K562 (cell line): ENCODE results near the gene CRYBG1. TPM values are rescaled to one million over a fixed set of nuclear protein-coding genes. Genes with fewer than 3 reads are reported as not detected.

Source experiments
- ATAC-seq: fragments of 200-7000 bp; cut with Tn5 transposase; 3 replicates; pipeline ENCODE4 v1.9.1; 2020; ENCODE audit warnings: moderate library complexity
- BruUV-seq: library from RNA; stranded (reverse); fragments of 400-500 nt; replicated peaks from 2 replicates; lab custom pipeline; 2021; lab: Mats Ljungman, UMichigan
- CTCF ChIA-PET: fragments of 300-600 bp; formaldehyde crosslinking; extraction: SDS; loops from one replicate; lab custom pipeline; 2021; ENCODE audit warnings: low intra/inter-chr PET ratio; lab: Yijun Ruan, JAX
- POLR2A ChIA-PET: fragments of 300-600, 350-650 bp; sonication (Branson Sonifier 250); formaldehyde crosslinking; extraction: SDS; loops from one replicate; lab custom pipeline; 2021; ENCODE audit warnings: antibody characterized with exemption, inconsistent platforms; lab: Yijun Ruan, JAX
- DNase-seq, 4 experiments: peaks; one replicate each; pipeline versions ENCODE4 v3.0.0 to v3.0.0-alpha.2; 2011 to 2018; ENCODE audit warnings: low spot score in 3 of 4, mixed read lengths in 3 of 4; ENCODE audit errors: extremely low read depth in 1 of 4
- FAIRE-seq: peaks from 2 replicates; lab custom pipeline; 2011; peaks lifted over from hg19 to GRCh38; lab: Jason Lieb, UNC
- H2AFZ ChIP-seq: 2 replicates; pipeline ENCODE4 v1.6.0; 2011; ENCODE audit warnings: low read depth, low read length, control low read depth, inconsistent platforms
- H3K27ac ChIP-seq: fragments of 200-600 bp; 3 replicates; pipeline ENCODE4 v1.8.0; 2011; ENCODE audit warnings: low read depth, mild to moderate bottlenecking, control low read depth, inconsistent platforms, low read length, moderate library complexity, mixed read lengths; ENCODE audit errors: extremely low read depth
- H3K27me3 ChIP-seq, 2 experiments: fragments of 300-600 bp in 1 of 2; 2 replicates in 1 of 2; 3 replicates in 1 of 2; pipeline versions ENCODE4 v1.6.0 to v1.8.0; 2011; ENCODE audit warnings: inconsistent platforms in 2 of 2, low read length in 2 of 2, mild to moderate bottlenecking in 1 of 2, mixed read lengths in 1 of 2, moderate library complexity in 1 of 2; ENCODE audit not compliant: control insufficient read depth in 2 of 2, insufficient read depth in 2 of 2
- H3K36me3 ChIP-seq: fragments of 300-600 bp; 3 replicates; pipeline ENCODE4 v1.8.0; 2011; ENCODE audit warnings: mild to moderate bottlenecking, low read length, inconsistent platforms; ENCODE audit not compliant: control insufficient read depth, insufficient read depth
- H3K4me1 ChIP-seq, 2 experiments: fragments of 200-600 bp in 1 of 2; replicated peaks in 1 of 2; 2 replicates in 1 of 2; 3 replicates in 1 of 2; pipeline versions ENCODE4 v1.5.1 to v1.8.0; 2011; ENCODE audit warnings: inconsistent platforms in 2 of 2, low read length in 2 of 2, mild to moderate bottlenecking in 1 of 2, mixed read lengths in 1 of 2, moderate library complexity in 1 of 2; ENCODE audit not compliant: control insufficient read depth in 2 of 2, insufficient read depth in 2 of 2
- H3K4me2 ChIP-seq: 2 replicates; pipeline ENCODE4 v1.6.1; 2011; ENCODE audit warnings: low read length, control low read depth, inconsistent platforms, mixed read lengths; ENCODE audit not compliant: insufficient read depth
- H3K4me3 ChIP-seq: fragments of 200-600 bp; sonication (generic), shearing (Covaris generic); 2 replicates; pipeline ENCODE4 v1.5.1; 2016; ENCODE audit warnings: control low read depth, inconsistent platforms
- H3K79me2 ChIP-seq: fragments of 200-600 bp; 3 replicates; pipeline ENCODE4 v1.8.0; 2011; ENCODE audit warnings: low read length, inconsistent platforms; ENCODE audit not compliant: control insufficient read depth, insufficient read depth
- H3K9ac ChIP-seq, 2 experiments: 2 replicates each; pipeline versions ENCODE4 v1.6.0 to v1.6.1; 2011; ENCODE audit warnings: low read depth in 2 of 2, low read length in 2 of 2, control low read depth in 1 of 2, inconsistent platforms in 1 of 2, mild to moderate bottlenecking in 1 of 2, mixed read lengths in 1 of 2; ENCODE audit not compliant: insufficient read depth in 1 of 2
- H3K9me1 ChIP-seq: one replicate; pipeline ENCODE4 v1.6.0; 2011; ENCODE audit warnings: inconsistent platforms, mild to moderate bottlenecking, low read length, moderate library complexity; ENCODE audit not compliant: control insufficient read depth, insufficient read depth
- H3K9me3 ChIP-seq: replicated peaks from 2 replicates; pipeline ENCODE4 v1.5.1; 2011; ENCODE audit warnings: low read depth, low read length, inconsistent platforms; ENCODE audit not compliant: control insufficient read depth, insufficient read depth
- H4K20me1 ChIP-seq: replicated peaks from 2 replicates; pipeline ENCODE4 v1.6.1; 2011; ENCODE audit warnings: low read length, inconsistent platforms, mixed read lengths; ENCODE audit not compliant: control insufficient read depth, insufficient read depth
- ADNP ChIP-seq: fragments of 200-800 bp; sonication (Bioruptor generic); IDR thresholded peaks from 2 replicates; pipeline ENCODE4 v1.6.1; 2016; ENCODE audit warnings: missing genetic modification characterization, missing compliant biosample characterization
- ATF7 ChIP-seq: fragments of 450-650 bp; IDR thresholded peaks from 2 replicates; pipeline ENCODE4 v1.7.1; 2014; ENCODE audit warnings: mild to moderate bottlenecking, moderate library complexity
- BCOR ChIP-seq: fragments of 450-650 bp; IDR thresholded peaks from 2 replicates; pipeline ENCODE4 v1.6.1; 2016
- BDP1 ChIP-seq: IDR thresholded peaks from 3 replicates; pipeline ENCODE4 v1.6.1; 2011; ENCODE audit not compliant: insufficient read length, insufficient read depth
- GTF2E2 ChIP-seq: fragments of 200-800 bp; sonication (Bioruptor generic); IDR thresholded peaks from 2 replicates; pipeline ENCODE4 v1.6.1; 2016; ENCODE audit warnings: missing genetic modification characterization, missing compliant biosample characterization
- RBM25 ChIP-seq: fragments of 200-400 bp; formaldehyde crosslinking; IDR thresholded peaks from 2 replicates; pipeline ENCODE4 v1.6.1; 2018; ENCODE audit warnings: low read length, low read depth, moderate library complexity; ENCODE audit not compliant: severe bottlenecking
- in situ Hi-C: fragments of 300-500 bp; cut with MboI; formaldehyde crosslinking; loops from 4 replicates; pipeline ENCODE4 v1.15.0; 2018; ENCODE audit warnings: inconsistent platforms, mixed read lengths
- intact Hi-C: fragments of 100-400 bp; cut with micrococcal nuclease; formaldehyde crosslinking; loops from 2 replicates; pipeline ENCODE4 v1.14.2; 2022
- polyA plus RNA-seq, 8 experiments: library from polyadenylated mRNA; depleted of rRNA in 4 of 8; stranded (reverse) in 5 of 8; unstranded in 3 of 8; fragments of >200 nt; fragmentation: Nextera tagmentation in 2 of 8; fragmentation: Illumina TruSeq in 1 of 8; extraction: Ambion mirVana in 2 of 8; extraction: Trizol in 1 of 8; gene quantifications; 2 replicates each; pipeline versions ENCODE4 v1.2.1 to v1.2.3, GENCODE V29; 2011 to 2014; ENCODE audit warnings: inconsistent platforms in 1 of 8, missing spikeins in 1 of 8
- total RNA-seq, 7 experiments: library from RNA; depleted of rRNA in 6 of 7; stranded (reverse); fragments of >200 nt in 6 of 7; fragmentation: Illumina TruSeq in 2 of 7; extraction: Trizol in 2 of 7; gene quantifications; 2 replicates each; pipeline versions ENCODE4 v1.2.1 to v1.2.3, GENCODE V29; 2011 to 2021; ENCODE audit warnings: low replicate concordance in 1 of 7

CRYBG1 gene
- total and polyA plus RNA-seq, 9 of the 15 experiments (the other 6 are each of a cell fraction or from before 2014, with no cell fraction given): 0.07 to 0.47 (median 0.11) TPM

DNA sequence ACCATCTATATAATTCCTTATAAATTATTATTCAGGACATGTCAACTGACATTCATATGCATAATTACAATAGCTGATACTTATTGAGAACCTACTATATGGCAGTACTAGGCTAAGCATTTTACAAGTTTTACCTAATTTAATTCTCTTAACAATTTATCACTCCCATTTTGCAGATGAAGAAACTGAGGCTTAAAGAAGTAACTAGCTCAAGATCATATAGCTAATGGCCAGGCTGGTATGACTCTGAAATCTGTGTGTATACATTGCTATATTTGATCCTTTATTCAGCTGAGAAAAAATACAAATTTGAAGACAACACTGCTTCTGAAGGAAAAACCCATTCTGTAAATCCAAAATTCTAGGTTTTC lies 85.0 kb downstream of the CRYBG1 start:
- H3K4me2 ChIP-seq: no peak overlapping the region
- H3K27ac ChIP-seq: no peak overlapping the region
- no peak for DNase-seq
- H3K9ac ChIP-seq: no peak overlapping the region
- POLR2A ChIA-PET: no interaction called here
- no peaks in the 10 kb centered on the region for H4K20me1 ChIP-seq
- in situ Hi-C loops: loop anchor here (5.0 kb wide), 2 partner anchors 122 to 537 kb away; no protein-coding TSS in a partner anchor
- H3K9me3 ChIP-seq: no peaks in the 10 kb centered on the region
- TF ChIP-seq ATF7 (no peak), RBM25 (peak; percentile 98), ADNP (tag) (peak; percentile 19; the same call in 1 of the 2 replicates), BDP1 (no peak), GTF2E2 (tag) (0 out of 2 replicates have a peak, but pooled peaks have one; percentile 7), BCOR (0 out of 2 replicates have a peak, but pooled peaks have one; percentile 11)
- TF ChIP-seq, all 486 proteins: peak for 4
- intact Hi-C loops: loop anchor here (1.0 to 10.0 kb wide), 5 partner anchors 106 to 552 kb away; no protein-coding TSS in a partner anchor
- H3K27me3 ChIP-seq: peaks cover 0 to 6% of the 10 kb centered on the region in 2 experiments; a peak in 4 of 5 replicates
- no peak for ATAC-seq
- no peaks in the 10 kb centered on the region for H3K9me1 ChIP-seq
- no peaks in the 10 kb centered on the region for H3K79me2 ChIP-seq
- no peak overlapping the region for H3K4me3 ChIP-seq
- CTCF ChIA-PET: interaction anchor here (1.0 to 5.7 kb wide), 8 partner anchors 85 to 552 kb away, joined by 3 to 61 read pairs (median 10); partner anchors contain the start of gene CRYBG1
- H3K4me1 ChIP-seq: no peaks in the 10 kb centered on the region
- H2AFZ ChIP-seq: no peak overlapping the region
- no peak for FAIRE-seq
- BruUV-seq: no TSS peak
- H3K36me3 ChIP-seq: no peaks in the 10 kb centered on the region
